Cardiac fibroblast (primary cell): ENCODE results near the gene MRPL55.

Source experiments
- DNase-seq, 2 donors: peaks; one replicate each; pipeline versions ENCODE4 v3.0.0 to v3.0.0-alpha.2; 2010; ENCODE audit warnings: low read depth in 2 of 2
- H3K4me3 ChIP-seq, 2 donors: replicated peaks in 1 of 2; 1 replicate in 1 of 2; 2 replicates in 1 of 2; pipeline ENCODE4 v1.5.1; 2011; ENCODE audit warnings: low read depth in 2 of 2, low read length in 2 of 2, mild to moderate bottlenecking in 2 of 2, moderate library complexity in 1 of 2
- TF ChIP-seq, protein P1 (sequence below): IDR thresholded peaks from one replicate; pipeline ENCODE4 v1.5.1; 2011; ENCODE audit warnings: low read depth, mild to moderate bottlenecking, low read length, inconsistent platforms

MRPL55 gene

DNA sequence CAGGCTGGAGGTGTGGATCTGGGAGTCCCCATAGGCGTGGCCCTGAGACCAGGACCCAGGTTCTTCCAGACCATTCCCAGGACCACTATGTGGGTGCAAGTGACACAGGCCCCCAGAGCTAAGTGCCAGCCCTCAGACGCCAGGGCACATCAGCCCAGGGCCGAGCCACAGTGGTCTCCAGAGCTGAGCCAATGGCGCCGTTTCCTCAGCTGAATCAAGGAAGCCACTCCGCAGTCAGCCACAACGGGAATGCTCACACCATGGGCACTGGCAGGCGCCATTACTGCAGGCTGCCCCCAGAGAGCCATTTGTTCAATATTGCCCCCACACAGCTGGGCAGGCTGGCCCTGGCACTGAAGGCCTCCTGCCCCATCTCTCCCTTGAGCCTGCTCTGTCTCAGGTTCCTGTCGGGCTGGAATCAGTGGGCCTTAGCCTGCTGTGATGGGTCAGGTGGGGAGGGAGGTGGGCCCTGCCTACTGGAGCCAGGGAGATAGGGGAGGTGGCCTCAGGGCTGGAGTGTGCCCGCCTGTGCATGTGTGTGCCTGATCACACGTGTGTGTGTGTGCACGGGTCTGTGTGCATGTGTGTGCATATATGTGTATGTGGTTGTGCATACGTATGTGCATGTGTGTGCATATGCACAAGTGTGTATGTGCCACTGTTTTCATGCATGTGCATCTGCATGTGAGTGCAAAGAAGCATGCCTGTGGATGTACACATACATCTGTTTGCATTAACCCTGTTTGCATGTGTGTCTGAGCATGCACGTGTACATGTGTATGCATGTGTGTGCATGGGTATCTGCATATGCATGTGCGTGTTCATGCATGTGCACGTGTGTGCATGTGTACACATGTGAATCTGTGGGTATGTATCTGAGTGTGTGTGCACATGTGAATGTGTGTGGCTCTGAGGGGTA lies 46.8 kb upstream of the MRPL55 start:
- H3K4me3 ChIP-seq: no peak overlapping the region
- TF ChIP-seq, protein P1, sequence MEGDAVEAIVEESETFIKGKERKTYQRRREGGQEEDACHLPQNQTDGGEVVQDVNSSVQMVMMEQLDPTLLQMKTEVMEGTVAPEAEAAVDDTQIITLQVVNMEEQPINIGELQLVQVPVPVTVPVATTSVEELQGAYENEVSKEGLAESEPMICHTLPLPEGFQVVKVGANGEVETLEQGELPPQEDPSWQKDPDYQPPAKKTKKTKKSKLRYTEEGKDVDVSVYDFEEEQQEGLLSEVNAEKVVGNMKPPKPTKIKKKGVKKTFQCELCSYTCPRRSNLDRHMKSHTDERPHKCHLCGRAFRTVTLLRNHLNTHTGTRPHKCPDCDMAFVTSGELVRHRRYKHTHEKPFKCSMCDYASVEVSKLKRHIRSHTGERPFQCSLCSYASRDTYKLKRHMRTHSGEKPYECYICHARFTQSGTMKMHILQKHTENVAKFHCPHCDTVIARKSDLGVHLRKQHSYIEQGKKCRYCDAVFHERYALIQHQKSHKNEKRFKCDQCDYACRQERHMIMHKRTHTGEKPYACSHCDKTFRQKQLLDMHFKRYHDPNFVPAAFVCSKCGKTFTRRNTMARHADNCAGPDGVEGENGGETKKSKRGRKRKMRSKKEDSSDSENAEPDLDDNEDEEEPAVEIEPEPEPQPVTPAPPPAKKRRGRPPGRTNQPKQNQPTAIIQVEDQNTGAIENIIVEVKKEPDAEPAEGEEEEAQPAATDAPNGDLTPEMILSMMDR: no peak
- DNase-seq: no peak

DNA sequence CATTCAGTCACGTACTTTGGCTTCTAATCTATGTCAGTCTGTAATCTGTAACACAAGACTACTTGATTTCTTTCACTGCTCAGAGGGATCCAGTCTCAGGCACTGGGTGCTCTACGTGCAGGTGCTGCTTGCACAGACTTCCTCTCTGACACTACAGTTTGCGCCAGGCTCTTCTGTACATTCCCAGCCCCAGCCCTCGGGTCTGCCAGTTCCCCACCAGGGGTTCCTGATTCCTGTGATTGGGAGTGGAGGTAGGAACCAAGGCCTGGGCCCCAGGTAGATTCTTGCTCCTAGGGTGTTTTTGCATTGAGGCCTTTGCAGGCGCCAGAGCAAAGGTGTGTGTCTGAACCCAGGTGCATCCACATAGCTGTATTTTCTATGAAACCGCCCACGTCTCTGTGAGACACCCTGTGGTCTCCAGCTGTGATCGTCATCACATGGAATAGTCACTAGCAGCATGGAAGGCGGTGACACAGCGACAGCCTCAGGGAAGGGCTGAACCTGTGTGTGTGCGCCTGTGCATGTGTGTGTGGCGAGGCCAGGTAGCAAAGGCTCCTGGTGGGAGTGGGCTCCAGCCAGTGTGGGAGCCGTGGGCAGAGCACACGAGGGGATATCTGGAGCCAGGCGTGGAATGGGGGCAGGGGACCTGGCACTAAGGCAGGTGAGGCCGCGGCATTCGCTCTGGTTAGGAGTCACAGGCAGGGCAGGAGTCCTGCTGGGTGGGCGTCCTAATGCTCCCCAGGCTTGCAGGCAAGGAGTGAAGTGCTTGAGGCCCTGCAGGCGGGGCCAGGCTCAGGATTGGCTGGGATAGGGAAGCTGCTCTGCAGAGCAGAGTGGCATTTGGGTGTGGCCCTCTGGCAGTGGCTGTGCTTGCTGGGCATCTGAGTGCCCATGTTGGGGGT lies 45.8 kb upstream of the MRPL55 start:
- H3K4me3 ChIP-seq: no peak overlapping the region
- TF ChIP-seq, protein P1: no peak

DNA sequence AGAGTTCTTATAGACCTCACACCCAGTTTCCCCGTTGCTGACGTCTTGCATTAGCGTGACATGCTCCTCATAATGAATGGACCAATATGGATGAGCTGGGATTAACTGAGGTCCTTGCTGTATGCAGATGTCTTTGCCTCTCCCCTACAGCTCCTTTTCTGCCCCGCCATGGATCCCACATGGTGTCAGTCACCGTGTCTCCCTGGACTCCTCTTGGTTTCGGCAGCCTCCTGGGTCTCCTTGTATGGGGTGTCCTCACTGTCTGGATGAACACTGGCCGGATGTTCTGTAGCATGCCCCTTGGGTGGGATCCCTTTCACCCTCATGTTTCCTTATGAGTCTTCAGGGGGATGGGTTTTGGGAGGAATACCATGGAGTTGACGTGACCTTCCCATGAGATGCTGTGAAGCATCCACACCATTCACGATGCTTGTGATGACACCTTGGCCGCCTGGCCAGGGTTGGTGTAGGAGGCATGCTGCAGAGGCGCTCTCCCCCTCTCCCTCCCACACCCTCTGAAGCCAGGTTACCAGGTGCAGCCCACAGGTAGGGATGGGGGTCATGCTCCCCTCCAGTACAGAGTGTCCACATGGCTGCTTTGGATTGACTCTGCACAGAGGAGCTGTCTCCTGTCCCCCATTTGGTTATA lies 45.0 kb upstream of the MRPL55 start:
- DNase-seq: no peak
- H3K4me3 ChIP-seq: no peak overlapping the region
- TF ChIP-seq, protein P1: no peak

More for the DNA sequence above, 45.8 kb upstream of the MRPL55 start:
- no peak for DNase-seq

DNA sequence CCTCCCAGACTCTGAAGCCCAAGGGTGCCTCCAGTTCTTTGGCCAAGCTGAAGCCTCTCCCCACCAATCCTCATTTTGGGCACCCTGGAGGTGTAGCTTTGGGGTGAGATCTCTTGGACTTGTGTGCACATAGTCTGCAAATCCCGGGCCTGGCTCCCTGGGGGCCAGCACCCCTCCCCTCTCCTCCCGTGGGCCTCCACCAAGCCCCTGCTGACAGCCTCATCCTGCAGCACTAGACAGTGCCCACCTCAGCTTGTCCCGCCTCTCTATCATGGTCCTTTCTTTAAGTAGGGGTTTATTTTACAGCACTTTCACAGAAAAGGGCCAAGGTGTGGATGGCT lies 43.8 kb upstream of the MRPL55 start:
- TF ChIP-seq, protein P1: no peak
- H3K4me3 ChIP-seq: no peak overlapping the region
- no peak for DNase-seq

DNA sequence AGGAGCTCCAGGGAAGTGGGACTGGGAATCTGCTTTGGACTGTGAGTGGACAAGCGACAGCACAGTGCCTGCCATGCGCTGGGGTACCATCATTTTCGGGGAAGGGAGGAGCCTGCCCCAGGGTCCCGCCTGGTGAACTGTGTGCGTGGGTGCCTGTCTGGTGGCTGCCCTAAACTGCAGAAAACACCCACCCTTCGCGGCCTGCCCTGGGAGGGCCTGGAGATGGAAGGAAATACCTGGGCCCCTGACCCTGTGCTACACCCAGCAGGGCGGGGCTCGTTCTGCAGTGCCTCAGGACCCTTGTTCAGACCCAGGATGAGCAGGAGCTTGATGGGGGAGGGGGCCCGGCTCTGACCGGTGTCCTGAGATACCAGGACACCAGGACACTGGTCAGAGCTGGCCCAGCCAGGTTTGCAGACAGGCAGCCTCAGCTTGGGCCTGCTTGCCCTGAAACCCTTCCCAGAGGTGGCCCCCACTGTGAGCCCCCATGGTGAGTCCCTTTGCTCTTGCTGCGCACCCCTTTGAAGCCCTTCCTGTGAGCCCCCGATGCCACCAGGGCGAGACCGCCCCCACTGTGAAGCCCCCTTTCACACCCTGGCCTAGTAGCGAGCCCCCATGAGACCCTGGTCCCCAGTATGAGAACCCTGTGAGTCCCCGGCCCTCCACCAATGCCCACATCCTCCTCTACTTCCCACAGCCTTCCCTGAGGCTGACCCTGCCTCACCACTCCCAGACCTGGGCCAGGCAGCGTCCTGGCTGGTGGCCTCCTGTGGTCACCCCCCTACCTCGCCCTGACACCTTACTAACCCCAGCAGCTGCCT lies 43.2 kb upstream of the MRPL55 start:
- DNase-seq: no peak
- TF ChIP-seq, protein P1: no peak
- H3K4me3 ChIP-seq: no peak overlapping the region
